Measurements from ENCODE around the gene PTGES3L.
"Not testable (repeated sequence)": the region's sequence is repeated elsewhere in the genome, so short reads cannot be mapped to it uniquely, and the experiment has no call there.

The PTGES3L gene

DNA sequence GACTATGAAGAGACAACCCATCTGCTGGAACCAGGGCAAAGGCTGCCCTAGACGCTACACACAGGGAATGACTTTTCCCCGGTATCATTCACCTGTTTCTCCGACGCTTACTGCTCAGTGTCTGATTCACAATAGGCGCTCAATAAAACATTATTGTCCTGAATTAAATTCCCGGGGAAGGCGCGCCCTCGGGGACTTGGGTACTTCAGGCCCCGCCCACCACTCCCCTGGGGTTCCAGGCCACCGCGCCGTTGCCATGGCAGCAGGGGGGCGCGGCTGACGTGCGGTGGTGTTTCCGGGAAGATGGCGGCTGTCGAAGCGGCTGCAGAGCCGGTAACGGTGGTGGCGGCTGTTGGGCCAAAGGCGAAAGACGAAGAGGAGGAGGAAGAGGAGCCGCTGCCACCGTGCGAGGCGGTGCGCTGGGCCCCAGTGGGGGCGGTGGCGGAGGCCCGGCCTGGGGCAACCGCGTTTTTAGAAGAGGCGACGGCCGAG, 440 bp upstream of the PTGES3L start, which contains the start of gene RUNDC1:
Gene RUNDC1 (plus strand): TSS at position 292 of the 492 bp plus-strand sequence. CDS start 12 bp downstream, at position 304.
- DNase-seq (ENCODE audit: low read depth): peak; percentile 88

GRCh38 chr17:42975701-42976100, 4.2 kb downstream of the PTGES3L start:
- DNase-seq (ENCODE audit: low read depth): not testable (repeated sequence)

GRCh38 chr17:42975265-42975664, 4.6 kb downstream of the PTGES3L start:
- no peak for DNase-seq (ENCODE audit: low read depth)

- DNase-seq (ENCODE audit: low read depth): not testable (repeated sequence)
Measured at GRCh38 chr17:42973323-42973722, 6.6 kb downstream of the PTGES3L start.

DNA sequence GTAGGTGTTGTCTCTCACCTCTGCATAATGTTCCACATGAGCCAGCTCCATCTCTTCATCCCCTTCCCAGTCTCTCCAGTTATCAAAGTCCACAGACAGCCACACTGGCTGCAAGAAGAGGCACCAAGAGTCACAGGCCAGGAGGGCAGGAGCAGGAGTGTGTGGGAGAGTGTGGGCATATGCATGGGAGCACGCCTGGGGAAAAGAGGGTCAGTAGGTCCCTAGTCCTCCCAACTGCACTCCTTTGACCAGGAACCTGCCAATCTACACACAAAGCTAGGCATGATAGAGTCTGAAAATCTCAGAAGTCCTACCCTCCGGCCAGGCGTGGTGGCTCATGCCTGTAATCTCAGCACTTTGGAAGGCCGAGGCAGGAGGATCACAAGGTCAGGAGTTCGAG, 8.3 kb downstream of the PTGES3L start:
- DNase-seq (ENCODE audit: low read depth): no peak

DNA sequence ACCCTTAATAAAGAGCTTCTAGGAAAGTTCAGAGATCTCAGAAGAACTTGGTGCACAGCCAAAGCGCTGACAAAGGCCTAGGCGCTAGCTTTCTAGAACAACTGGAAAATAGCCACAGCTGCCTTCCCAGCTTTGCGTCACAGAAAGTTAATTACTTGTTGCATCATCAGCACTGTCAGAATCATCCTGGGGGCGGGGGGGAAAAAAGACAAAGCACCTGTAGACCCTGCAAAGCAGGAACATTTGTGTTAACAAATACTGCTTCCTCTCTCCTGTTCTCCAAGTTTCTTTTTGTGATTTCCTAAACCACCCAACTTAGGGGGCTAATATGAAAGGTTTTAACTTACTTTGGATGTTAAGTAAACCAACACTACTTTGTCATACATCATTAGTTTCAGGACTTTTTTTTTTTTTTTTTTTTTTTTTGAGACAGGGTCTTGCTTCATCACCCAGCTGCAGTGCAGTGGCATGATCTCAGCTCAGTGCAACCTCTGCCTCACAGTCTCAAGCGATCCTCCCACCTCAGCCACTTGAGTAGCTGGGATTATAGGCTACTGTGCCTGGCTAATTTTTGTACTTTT, 10.8 kb downstream of the PTGES3L start:
- DNase-seq (ENCODE audit: low read depth): no peak

DNA sequence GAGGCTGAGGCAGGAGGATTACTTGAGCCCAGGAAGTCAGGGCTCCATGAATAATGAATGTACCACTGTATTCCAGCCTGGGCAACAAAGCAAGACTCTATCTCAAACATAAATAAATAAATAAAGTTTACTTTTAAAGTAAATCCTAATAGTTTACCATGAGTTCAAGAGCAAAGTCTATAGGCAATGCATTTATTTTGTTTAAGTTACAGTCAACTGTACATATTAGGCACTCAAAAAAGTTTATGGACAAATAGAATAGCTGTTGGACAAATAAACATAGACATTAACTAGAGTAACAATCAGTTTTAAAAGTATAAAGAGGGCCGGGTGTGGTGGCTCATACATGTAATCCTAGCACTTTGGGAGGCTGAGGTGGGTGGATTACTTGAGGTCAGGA, 12.0 kb downstream of the PTGES3L start:
- DNase-seq (ENCODE audit: low read depth): no peak

GRCh38 chr17:42964161-42964932, 15.5 kb downstream of the PTGES3L start, which contains the start of gene AARSD1:
Gene AARSD1, minus strand, starts transcription at chr17:42964454. Its CDS starts 14 bp downstream, at chr17:42964440.
- DNase-seq (ENCODE audit: low read depth): peak; percentile 88

- DNase-seq (ENCODE audit: low read depth): no peak
Measured at GRCh38 chr17:42953669-42954068, 26.2 kb downstream of the PTGES3L start.

DNA sequence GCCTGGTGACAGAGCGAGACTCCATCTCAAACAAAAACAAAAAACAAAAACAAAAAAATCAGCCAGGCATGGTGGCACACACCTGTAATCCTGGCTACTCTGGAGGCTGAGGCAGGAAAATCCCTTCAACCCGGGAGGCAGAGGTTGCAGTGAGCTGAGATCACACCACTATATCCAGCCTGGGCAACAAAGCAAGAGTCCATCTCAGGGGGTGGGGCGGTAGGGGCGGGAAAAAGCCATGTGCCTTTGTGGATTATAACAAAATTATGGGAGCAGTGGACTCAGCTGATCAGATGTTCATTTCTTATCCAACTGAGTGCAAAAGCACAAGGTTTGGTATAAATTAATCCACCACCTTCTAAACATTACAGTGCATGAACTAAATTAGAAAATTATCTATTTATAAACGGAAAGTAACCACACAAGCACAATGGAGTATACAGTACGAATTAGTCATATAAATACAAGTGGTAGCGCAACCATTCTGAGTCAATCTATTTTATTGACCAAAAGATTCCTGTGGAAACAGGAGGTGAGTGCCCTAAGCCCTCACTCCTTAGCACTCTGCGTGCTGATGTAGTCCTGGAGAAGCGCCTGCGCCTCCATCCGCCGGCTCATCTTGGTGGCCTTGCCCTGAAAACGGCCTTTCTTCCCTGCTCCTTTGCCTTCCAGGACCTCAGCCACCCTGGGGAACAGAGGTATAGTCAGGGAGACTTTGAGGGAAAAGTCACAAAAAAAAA, 29.7 kb downstream of the PTGES3L start:
- DNase-seq (ENCODE audit: low read depth): no peak

GRCh38 chr17:42946812-42947211, 33.1 kb downstream of the PTGES3L start:
- no peak for DNase-seq (ENCODE audit: low read depth)

DNA sequence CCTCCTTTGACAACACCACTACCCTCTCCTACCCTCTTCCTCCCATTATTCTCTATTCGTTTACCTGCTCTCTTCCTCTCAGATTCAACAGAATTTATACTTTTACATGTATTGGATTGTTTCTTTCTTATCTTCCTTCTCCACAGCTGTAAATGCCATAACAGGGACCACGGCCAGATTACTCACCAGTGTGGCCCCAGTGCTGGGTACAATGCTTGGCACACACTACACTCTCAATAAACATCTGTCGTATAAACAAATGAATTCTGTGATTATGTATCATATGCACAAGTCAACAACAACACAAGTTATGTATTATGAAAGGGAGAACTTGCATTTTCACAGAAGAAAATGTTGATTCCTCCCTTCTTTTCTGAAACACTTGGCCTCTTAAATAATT, 35.7 kb downstream of the PTGES3L start:
- no peak for DNase-seq (ENCODE audit: low read depth)

- DNase-seq (ENCODE audit: low read depth): no peak
Measured at GRCh38 chr17:42937712-42938596, 41.9 kb downstream of the PTGES3L start.

- DNase-seq (ENCODE audit: low read depth): no peak
Measured at GRCh38 chr17:42929497-42929844, 50.4 kb downstream of the PTGES3L start.

DNA sequence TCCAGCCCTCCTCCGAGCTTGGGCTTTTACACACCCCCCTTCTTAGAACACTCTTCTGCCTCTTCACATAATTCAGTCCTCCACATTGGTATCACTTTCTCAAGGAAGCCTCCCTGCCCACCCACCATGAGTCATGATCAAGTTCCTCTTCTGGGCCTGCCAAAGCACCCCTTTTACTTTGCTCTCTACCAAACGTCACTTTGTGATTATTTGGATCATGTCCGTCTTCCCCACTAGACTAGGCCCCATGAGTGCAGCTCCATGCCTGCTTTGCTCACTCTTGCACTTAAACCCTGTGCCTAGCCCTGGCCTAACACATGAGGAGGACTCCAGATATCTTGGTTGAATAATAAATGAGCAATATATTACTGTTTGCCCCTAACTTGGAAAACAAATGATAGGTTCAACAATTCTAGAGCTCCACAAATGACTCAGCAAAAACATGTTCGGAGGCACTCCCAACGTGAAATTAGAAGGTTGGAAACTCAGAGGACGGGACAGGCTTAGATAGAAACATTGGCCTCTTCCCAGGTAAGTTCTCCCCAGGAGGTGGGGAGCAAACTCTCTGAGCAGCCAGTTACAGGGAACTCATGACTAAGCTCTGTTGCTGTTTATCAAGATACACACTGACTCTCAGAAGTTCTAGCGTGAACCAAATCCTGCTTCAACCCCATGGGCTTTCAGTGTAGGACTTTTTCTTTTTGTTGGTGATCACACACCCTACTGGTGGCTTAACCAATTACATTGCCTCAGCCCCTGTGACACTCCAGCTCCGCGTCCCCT, 51.0 kb downstream of the PTGES3L start:
- DNase-seq (ENCODE audit: low read depth): no peak

- no peak for DNase-seq (ENCODE audit: low read depth)
Measured at GRCh38 chr17:42924891-42925290, 55.0 kb downstream of the PTGES3L start.

GRCh38 chr17:42923472-42923871, 56.4 kb downstream of the PTGES3L start:
- DNase-seq (ENCODE audit: low read depth): not testable (repeated sequence)

DNA sequence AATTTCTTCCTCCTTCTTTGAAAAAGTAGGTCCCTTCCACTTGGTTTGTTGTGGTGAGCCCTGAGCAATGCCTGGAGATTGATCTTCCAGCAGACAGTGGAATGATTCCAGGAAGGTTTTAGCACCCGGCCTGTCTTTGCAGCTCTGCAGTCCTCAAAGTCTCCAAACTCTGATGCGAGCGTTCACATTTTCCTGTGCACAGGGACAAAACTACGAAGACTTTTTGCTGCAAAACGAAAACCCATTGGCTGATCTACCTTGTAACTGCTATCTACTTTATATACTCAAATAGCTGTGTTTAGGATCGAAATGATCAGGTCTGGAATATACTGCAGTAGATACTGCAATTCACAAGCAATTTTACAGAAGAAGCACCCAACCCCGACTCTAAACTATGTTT, 57.6 kb downstream of the PTGES3L start:
- DNase-seq (ENCODE audit: low read depth): no peak

GRCh38 chr17:42920922-42921321, 59.0 kb downstream of the PTGES3L start:
- DNase-seq (ENCODE audit: low read depth): no peak

- no peak for DNase-seq (ENCODE audit: low read depth)
Measured at GRCh38 chr17:42920106-42920900, 59.6 kb downstream of the PTGES3L start.

All from T follicular helper cell (primary cell).